Measurements from ENCODE around the gene TRAPPC1. TPM values are rescaled to one million over a fixed set of nuclear protein-coding genes. Genes with fewer than 3 reads are reported as not detected.

Gene TRAPPC1
- total RNA-seq, 2 donors from 2014 or later: 10.5 to 40.0 TPM

DNA sequence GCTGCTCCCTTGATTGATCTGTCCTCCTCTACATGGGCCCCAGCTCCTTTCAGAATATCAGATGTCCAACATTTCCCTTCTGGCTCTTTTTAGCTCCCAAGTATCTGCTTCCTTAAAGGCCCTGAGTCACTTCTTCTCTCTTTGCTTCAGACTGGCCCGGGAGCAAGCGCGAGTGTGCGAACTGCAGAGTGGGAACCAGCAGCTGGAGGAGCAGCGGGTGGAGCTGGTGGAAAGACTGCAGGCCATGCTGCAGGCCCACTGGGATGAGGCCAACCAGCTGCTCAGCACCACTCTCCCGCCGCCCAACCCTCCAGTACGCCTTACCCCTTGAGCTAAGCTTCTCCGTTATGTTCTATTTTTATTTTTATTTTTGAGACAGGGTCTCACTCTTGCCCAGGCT, 12.6 kb upstream of the TRAPPC1 start:
- no peaks in the 10 kb centered on the region for H3K4me1 ChIP-seq
- peaks cover 8 to 27% of the 10 kb centered on the region in 2 donors for H3K36me3 ChIP-seq (replicated peaks in 1 of 2; ENCODE audit: insufficient read depth in 1 of 2, low read depth in 2 of 2)
- intact Hi-C loops (cut with DNase I): no loop called here
- H3K27ac ChIP-seq: no peak overlapping the region
- H3K4me3 ChIP-seq: no peak overlapping the region
- 93 to 95% methylated on average over 9 of the region's 9 CpGs for WGBS, 2 donors
- TF ChIP-seq POLR2A (IDR thresholded peaks at IDR 0.05): no peak
- TF ChIP-seq, protein P1, sequence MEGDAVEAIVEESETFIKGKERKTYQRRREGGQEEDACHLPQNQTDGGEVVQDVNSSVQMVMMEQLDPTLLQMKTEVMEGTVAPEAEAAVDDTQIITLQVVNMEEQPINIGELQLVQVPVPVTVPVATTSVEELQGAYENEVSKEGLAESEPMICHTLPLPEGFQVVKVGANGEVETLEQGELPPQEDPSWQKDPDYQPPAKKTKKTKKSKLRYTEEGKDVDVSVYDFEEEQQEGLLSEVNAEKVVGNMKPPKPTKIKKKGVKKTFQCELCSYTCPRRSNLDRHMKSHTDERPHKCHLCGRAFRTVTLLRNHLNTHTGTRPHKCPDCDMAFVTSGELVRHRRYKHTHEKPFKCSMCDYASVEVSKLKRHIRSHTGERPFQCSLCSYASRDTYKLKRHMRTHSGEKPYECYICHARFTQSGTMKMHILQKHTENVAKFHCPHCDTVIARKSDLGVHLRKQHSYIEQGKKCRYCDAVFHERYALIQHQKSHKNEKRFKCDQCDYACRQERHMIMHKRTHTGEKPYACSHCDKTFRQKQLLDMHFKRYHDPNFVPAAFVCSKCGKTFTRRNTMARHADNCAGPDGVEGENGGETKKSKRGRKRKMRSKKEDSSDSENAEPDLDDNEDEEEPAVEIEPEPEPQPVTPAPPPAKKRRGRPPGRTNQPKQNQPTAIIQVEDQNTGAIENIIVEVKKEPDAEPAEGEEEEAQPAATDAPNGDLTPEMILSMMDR (IDR thresholded peaks at IDR 0.05): no peak
- H3K27me3 ChIP-seq: no peaks in the 10 kb centered on the region
- no peak for DNase-seq
- ATAC-seq: no peak
- no peaks in the 10 kb centered on the region for H3K9me3 ChIP-seq

DNA sequence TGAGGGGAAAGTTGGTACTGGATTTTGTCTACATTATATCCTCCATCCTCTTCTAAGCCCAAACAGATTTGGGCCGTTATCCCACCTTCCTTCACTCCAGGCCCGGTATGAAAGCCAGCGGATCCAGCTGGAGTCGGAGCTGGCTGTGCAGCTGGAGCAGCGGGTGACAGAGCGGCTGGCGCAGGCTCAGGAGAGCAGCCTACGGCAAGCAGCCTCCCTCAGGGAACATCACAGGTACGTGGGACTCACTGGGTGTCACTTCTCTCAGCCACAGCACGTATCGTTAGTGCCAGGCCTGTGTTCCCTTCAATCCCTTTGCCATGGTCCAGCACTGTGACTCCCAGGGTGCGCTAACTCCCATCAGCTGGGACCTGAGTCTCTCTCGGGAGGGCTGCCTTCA, 11.5 kb upstream of the TRAPPC1 start:
- no peak overlapping the region for H3K27ac ChIP-seq
- intact Hi-C loops (cut with DNase I): no loop called here
- no peak for DNase-seq
- no peak for TF ChIP-seq POLR2A (IDR thresholded peaks at IDR 0.05)
- TF ChIP-seq, protein P1 (IDR thresholded peaks at IDR 0.05): no peak
- H3K4me3 ChIP-seq: no peak overlapping the region
- H3K9me3 ChIP-seq: no peaks in the 10 kb centered on the region
- no peak for ATAC-seq
- H3K27me3 ChIP-seq: no peaks in the 10 kb centered on the region
- WGBS, 2 donors: 86 to 92% methylated on average over 11 to 13 of the region's 13 CpGs
- H3K4me1 ChIP-seq: no peaks in the 10 kb centered on the region
- H3K36me3 ChIP-seq (replicated peaks in 1 of 2; ENCODE audit: insufficient read depth in 1 of 2, low read depth in 2 of 2): peaks cover 8 to 26% of the 10 kb centered on the region in 2 donors

DNA sequence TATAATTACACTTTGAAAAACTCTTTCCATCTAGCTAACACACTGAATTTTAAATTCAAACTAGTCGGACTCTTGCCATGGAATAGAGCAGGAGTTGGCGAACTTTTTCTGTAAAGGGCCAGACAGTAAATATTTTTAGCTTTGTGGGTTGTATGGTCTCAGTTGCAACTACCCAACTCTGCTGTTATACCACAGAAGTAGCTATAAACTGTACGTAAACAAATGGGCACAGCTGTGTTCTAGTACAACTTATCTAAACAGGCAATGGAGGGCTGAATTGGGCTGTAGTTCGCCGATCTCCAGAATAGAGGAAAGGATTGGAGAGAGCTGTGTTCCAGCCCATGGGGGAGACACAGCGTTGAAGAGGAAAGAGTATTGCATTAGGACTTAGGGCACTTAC, 9.0 kb upstream of the TRAPPC1 start:
- H3K4me3 ChIP-seq: no peak overlapping the region
- peaks cover 3 to 18% of the 10 kb centered on the region in 2 donors for H3K36me3 ChIP-seq (replicated peaks in 1 of 2; ENCODE audit: insufficient read depth in 1 of 2, low read depth in 2 of 2)
- TF ChIP-seq POLR2A (IDR thresholded peaks at IDR 0.05): no peak
- TF ChIP-seq, protein P1 (IDR thresholded peaks at IDR 0.05): no peak
- H3K27ac ChIP-seq: no peak overlapping the region
- ATAC-seq (no peak), DNase-seq (no peak)
- intact Hi-C loops (cut with DNase I): no loop called here
- no peaks in the 10 kb centered on the region for H3K4me1 ChIP-seq
- H3K9me3 ChIP-seq: no peaks in the 10 kb centered on the region
- WGBS, 2 donors: 89 to 92% methylated on average over 6 of the region's 6 CpGs
- H3K27me3 ChIP-seq: no peaks in the 10 kb centered on the region

- 87 to 90% methylated on average over 4 of the region's 4 CpGs for WGBS, 2 donors
- Histone ChIP-seq H3K36me3 (replicated peaks in 1 of 2; ENCODE audit: insufficient read depth in 1 of 2, low read depth in 2 of 2) (peaks cover 0 to 14% of the 10 kb centered on the region in 2 donors), H3K4me3 (no peak overlapping the region), H3K4me1 (no peaks in the 10 kb centered on the region), H3K9me3 (no peaks in the 10 kb centered on the region), H3K27me3 (no peaks in the 10 kb centered on the region), H3K27ac (no peak overlapping the region)
- TF ChIP-seq POLR2A (IDR thresholded peaks at IDR 0.05): no peak
- TF ChIP-seq, protein P1 (IDR thresholded peaks at IDR 0.05): no peak
- ATAC-seq (no peak), DNase-seq (no peak)
- intact Hi-C loops (cut with DNase I): no loop called here
Observed at GRCh38 chr17:7940034-7940433, 8.3 kb upstream of the TRAPPC1 start.

DNA sequence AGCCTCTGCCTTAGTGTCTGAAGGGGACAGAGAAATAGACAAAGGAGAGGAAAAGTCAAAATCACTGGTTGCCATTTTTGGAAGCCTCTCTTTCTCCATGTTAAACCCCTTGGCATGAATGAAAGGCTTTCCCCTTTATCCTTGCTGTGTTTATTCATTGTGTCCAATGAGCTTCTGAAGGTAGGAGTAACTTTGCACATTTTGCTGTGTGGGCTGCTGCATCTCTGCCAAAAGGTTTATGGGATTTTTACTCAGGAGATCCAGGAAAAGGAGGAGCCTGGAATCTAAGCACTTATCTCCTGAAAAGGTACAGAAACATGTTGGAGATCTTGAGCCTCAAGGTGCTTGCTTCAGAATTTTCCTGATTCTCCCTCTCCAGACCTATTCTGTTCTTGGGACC, 4.1 kb upstream of the TRAPPC1 start:
- H3K4me1 ChIP-seq: peaks cover 18% of the 10 kb centered on the region
- DNase-seq (no peak), ATAC-seq (no peak)
- intact Hi-C loops (cut with DNase I): no loop called here
- H3K9me3 ChIP-seq: no peaks in the 10 kb centered on the region
- H3K36me3 ChIP-seq (replicated peaks in 1 of 2; ENCODE audit: insufficient read depth in 1 of 2, low read depth in 2 of 2): peaks cover 0 to 4% of the 10 kb centered on the region in 2 donors
- no peak overlapping the region for H3K4me3 ChIP-seq
- H3K27me3 ChIP-seq: no peaks in the 10 kb centered on the region
- H3K27ac ChIP-seq: no peak overlapping the region
- no peak for TF ChIP-seq POLR2A (IDR thresholded peaks at IDR 0.05)
- TF ChIP-seq, protein P1 (IDR thresholded peaks at IDR 0.05): no peak
